Astrocyte (in vitro differentiated cells and primary cell): Measurements from ENCODE around the gene CDH7. TPM values are rescaled to one million over a fixed set of nuclear protein-coding genes. Genes with fewer than 3 reads are reported as not detected.
A peak's percentile ranks its signal among the peaks of the same experiment; 100 is the strongest.

Experiments used
- DNase-seq: peaks from one replicate; pipeline ENCODE4 v3.0.0-alpha.2; 2010; ENCODE audit warnings: low read depth
- FAIRE-seq: peaks from 2 replicates; lab custom pipeline; 2011; peaks lifted over from hg19 to GRCh38; lab: Jason Lieb, UNC
- H2AFZ ChIP-seq: 2 replicates; pipeline ENCODE4 v1.6.0; 2012; ENCODE audit warnings: low read depth, low read length, inconsistent platforms
- H3K27ac ChIP-seq: 2 replicates; pipeline ENCODE4 v1.5.1; 2011; ENCODE audit warnings: low read depth, low read length, inconsistent platforms
- H3K27me3 ChIP-seq: 2 replicates; pipeline ENCODE4 v1.6.0; 2011; ENCODE audit warnings: low read length, inconsistent platforms; ENCODE audit not compliant: insufficient read depth
- H3K36me3 ChIP-seq: 2 replicates; pipeline ENCODE4 v1.5.1; 2011; ENCODE audit warnings: low read length, inconsistent platforms; ENCODE audit not compliant: insufficient read depth
- H3K4me1 ChIP-seq: 2 replicates; pipeline ENCODE4 v1.5.1; 2011; ENCODE audit warnings: low read length, inconsistent platforms; ENCODE audit not compliant: insufficient read depth
- H3K4me2 ChIP-seq: 2 replicates; pipeline ENCODE4 v1.6.0; 2012; ENCODE audit warnings: low read length, inconsistent platforms
- H3K4me3 ChIP-seq: 2 replicates; pipeline ENCODE4 v1.5.1; 2011; ENCODE audit warnings: low read depth, mild to moderate bottlenecking, low read length, inconsistent platforms; ENCODE audit not compliant: insufficient read depth
- H3K79me2 ChIP-seq: 2 replicates; pipeline ENCODE4 v1.6.0; 2012; ENCODE audit warnings: mild to moderate bottlenecking, low read length, inconsistent platforms; ENCODE audit not compliant: insufficient read depth
- H3K9ac ChIP-seq: 2 replicates; pipeline ENCODE4 v1.6.0; 2012; ENCODE audit warnings: mild to moderate bottlenecking, low read length, inconsistent platforms
- H3K9me3 ChIP-seq: 2 replicates; pipeline ENCODE4 v1.5.1; 2012; ENCODE audit warnings: low read depth, mild to moderate bottlenecking, low read length, inconsistent platforms; ENCODE audit not compliant: insufficient read depth
- H4K20me1 ChIP-seq: 2 replicates; pipeline ENCODE4 v1.6.0; 2012; ENCODE audit warnings: low read length, inconsistent platforms; ENCODE audit not compliant: insufficient read depth
- H3K27ac Mint-ChIP-seq: one replicate; pipeline ENCODE4 v1.8.0; 2021; ENCODE audit warnings: mild to moderate bottlenecking, mixed read lengths; ENCODE audit not compliant: unreplicated experiment
- H3K27me3 Mint-ChIP-seq: one replicate; pipeline ENCODE4 v1.8.0; 2021; ENCODE audit warnings: low read depth, mixed read lengths; ENCODE audit not compliant: unreplicated experiment
- H3K36me3 Mint-ChIP-seq: one replicate; pipeline ENCODE4 v1.8.0; 2021; ENCODE audit warnings: low read depth, mixed read lengths; ENCODE audit not compliant: unreplicated experiment
- H3K4me1 Mint-ChIP-seq: one replicate; pipeline ENCODE4 v1.8.0; 2021; ENCODE audit warnings: low read depth, mixed read lengths; ENCODE audit not compliant: unreplicated experiment
- H3K4me3 Mint-ChIP-seq: one replicate; pipeline ENCODE4 v1.8.0; 2021; ENCODE audit warnings: mild to moderate bottlenecking, moderate library complexity, mixed read lengths; ENCODE audit not compliant: unreplicated experiment
- H3K9me3 Mint-ChIP-seq: one replicate; pipeline ENCODE4 v1.8.0; 2021; ENCODE audit warnings: mild to moderate bottlenecking, mixed read lengths; ENCODE audit not compliant: unreplicated experiment
- CTCF ChIP-seq: IDR thresholded peaks from 2 replicates; pipeline ENCODE4 v1.5.1; 2011; ENCODE audit warnings: low read depth, mild to moderate bottlenecking, inconsistent platforms, low read length, moderate library complexity; ENCODE audit not compliant: insufficient read depth
- EZH2 ChIP-seq: IDR thresholded peaks from 2 replicates; pipeline ENCODE4 v1.6.1; 2012; ENCODE audit warnings: mild to moderate bottlenecking, low read length, inconsistent platforms; ENCODE audit not compliant: insufficient read depth
- total RNA-seq: library from RNA; stranded (reverse); gene quantifications from 2 replicates; pipeline ENCODE4 v1.2.1, GENCODE V29; 2021

CDH7 gene
- total RNA-seq, 1 donor from 2014 or later, result 0.43 TPM

DNA sequence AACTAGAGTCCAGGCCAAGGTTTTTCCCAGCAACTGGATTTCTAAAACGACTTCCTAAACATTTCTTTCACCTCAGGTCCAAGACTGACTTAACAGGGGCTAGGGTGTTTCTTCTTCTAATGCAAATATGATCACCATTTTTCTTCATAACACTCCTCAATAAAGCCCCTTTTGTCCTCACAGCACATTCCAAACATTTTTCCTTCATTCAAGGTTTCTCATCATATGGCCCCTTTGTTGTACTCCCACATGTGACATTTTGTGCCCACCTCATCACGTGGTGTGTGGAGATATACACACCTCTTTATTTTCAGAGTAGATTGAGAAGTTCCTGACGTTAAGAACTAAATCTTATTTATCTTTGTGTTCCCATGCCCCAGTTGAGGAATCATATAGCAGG lies 3.9 kb upstream of the CDH7 start:
- Histone ChIP-seq H3K4me2 (no peak overlapping the region), H3K4me3 (no peak overlapping the region), H3K36me3 (no peaks in the 10 kb centered on the region), H3K4me1 (peaks cover 2% of the 10 kb centered on the region), H4K20me1 (no peaks in the 10 kb centered on the region), H3K27ac (no peak overlapping the region), H3K9me3 (no peaks in the 10 kb centered on the region), H3K79me2 (no peaks in the 10 kb centered on the region), H3K27me3 (peaks cover 12% of the 10 kb centered on the region), H3K9ac (no peak overlapping the region), H2AFZ (no peak overlapping the region)
- Mint-ChIP-seq H3K9me3 (peaks cover 2% of the 10 kb centered on the region), H3K27me3 (peaks cover 12% of the 10 kb centered on the region), H3K4me1 (peaks cover 3% of the 10 kb centered on the region), H3K36me3 (no peaks in the 10 kb centered on the region), H3K4me3 (no peak overlapping the region), H3K27ac (no peak overlapping the region)
- TF ChIP-seq EZH2, result no peak
- TF ChIP-seq CTCF, result no peak
- FAIRE-seq (no peak), DNase-seq (no peak)

DNA sequence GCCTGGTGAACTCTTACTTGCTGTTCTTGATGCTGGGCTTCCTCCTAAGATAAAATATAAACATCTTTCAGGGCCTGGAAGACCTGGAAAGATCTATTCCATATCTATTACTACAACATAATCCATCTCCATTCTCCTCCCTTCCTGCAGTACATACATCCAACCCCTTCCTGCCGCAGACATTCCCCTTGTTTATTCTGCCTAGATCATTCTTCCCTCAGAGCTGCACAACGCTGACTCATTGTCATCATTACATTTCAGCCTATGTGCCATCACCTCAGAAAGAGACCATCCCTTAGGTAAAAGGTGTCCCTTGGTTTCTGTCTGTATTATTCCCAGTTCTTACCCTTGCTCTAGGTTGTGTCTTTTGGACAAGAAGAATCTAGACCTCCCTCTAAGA lies 2.5 kb upstream of the CDH7 start:
- Mint-ChIP-seq H3K9me3 (peaks cover 2% of the 10 kb centered on the region), H3K4me3 (no peak overlapping the region), H3K36me3 (no peaks in the 10 kb centered on the region), H3K27ac (no peak overlapping the region), H3K4me1 (peaks cover 8% of the 10 kb centered on the region), H3K27me3 (peaks cover 13% of the 10 kb centered on the region)
- H3K4me3 ChIP-seq, result no peak overlapping the region
- no peak overlapping the region for H3K27ac ChIP-seq
- no peaks in the 10 kb centered on the region for H3K79me2 ChIP-seq
- no peak for DNase-seq
- peaks cover 2% of the 10 kb centered on the region for H3K4me1 ChIP-seq
- H3K9ac ChIP-seq, result no peak overlapping the region
- no peak overlapping the region for H2AFZ ChIP-seq
- H3K27me3 ChIP-seq, result peaks cover 12% of the 10 kb centered on the region
- no peak for TF ChIP-seq EZH2
- TF ChIP-seq CTCF, result no peak
- no peaks in the 10 kb centered on the region for H4K20me1 ChIP-seq
- FAIRE-seq, result no peak
- H3K4me2 ChIP-seq, result no peak overlapping the region
- H3K9me3 ChIP-seq, result no peaks in the 10 kb centered on the region
- H3K36me3 ChIP-seq, result no peaks in the 10 kb centered on the region

DNA sequence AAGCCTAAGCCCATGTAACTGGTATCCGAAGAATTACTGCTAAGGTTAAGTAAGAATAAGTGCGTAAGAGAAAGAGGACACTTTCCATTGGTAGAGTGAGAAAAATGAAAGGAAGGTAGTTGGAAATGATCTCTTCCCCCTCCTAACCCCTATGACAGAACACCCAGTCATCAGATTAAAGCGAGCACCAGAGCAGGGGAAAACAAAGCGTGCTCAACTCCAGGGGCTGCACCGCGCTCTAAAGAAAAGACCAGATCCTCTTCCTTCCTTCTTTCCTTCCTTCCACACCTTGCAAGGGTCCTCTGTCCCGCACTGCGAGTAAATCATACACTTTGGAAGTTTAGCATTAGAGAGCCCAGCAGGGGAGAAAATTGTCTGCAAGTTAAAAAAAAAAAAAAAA lies 971 bp upstream of the CDH7 start:
- Histone ChIP-seq H3K27ac (no peak overlapping the region), H3K27me3 (peaks cover 12% of the 10 kb centered on the region), H2AFZ (no peak overlapping the region), H3K4me2 (peak overlapping the region; percentile 81), H3K79me2 (no peaks in the 10 kb centered on the region), H3K4me3 (no peak overlapping the region), H3K9me3 (no peaks in the 10 kb centered on the region), H3K36me3 (no peaks in the 10 kb centered on the region), H3K9ac (no peak overlapping the region), H4K20me1 (no peaks in the 10 kb centered on the region), H3K4me1 (peaks cover 2% of the 10 kb centered on the region)
- Mint-ChIP-seq H3K36me3 (no peaks in the 10 kb centered on the region), H3K9me3 (peaks cover 2% of the 10 kb centered on the region), H3K4me1 (peaks cover 19% of the 10 kb centered on the region), H3K4me3 (peak overlapping the region; percentile 91), H3K27me3 (peaks cover 11% of the 10 kb centered on the region), H3K27ac (no peak overlapping the region)
- no peak for FAIRE-seq
- no peak for DNase-seq
- TF ChIP-seq CTCF, result no peak
- TF ChIP-seq EZH2, result no peak
